CD4-positive, alpha-beta memory T cell (primary cell): ENCODE data around the gene KRT15. TPM values are rescaled to one million over a fixed set of nuclear protein-coding genes. Genes with fewer than 3 reads are reported as not detected.

Source experiments
- CTCF ChIA-PET: fragments of 350-600 bp; sonication (Branson Sonifier 250); formaldehyde crosslinking; loops from one replicate; lab custom pipeline; 2021; ENCODE audit warnings: inconsistent platforms; ENCODE audit not compliant: partially characterized antibody; lab: Charles Lee
- POLR2A ChIA-PET: fragments of 350-600 bp; sonication (Branson Sonifier 250); formaldehyde crosslinking; loops from one replicate; lab custom pipeline; 2021; ENCODE audit not compliant: partially characterized antibody; lab: Charles Lee
- DNase-seq, 5 donors: peaks; one replicate each; pipeline versions ENCODE4 v3.0.0 to v3.0.0-alpha.2; 2020 to 2022; ENCODE audit warnings: mixed read lengths in 1 of 5
- H3K27ac ChIP-seq: one replicate; pipeline ENCODE4 v1.7.0; 2013; ENCODE audit warnings: low read depth, low read length
- H3K27me3 ChIP-seq: 2 replicates; pipeline ENCODE4 v1.7.0; 2013; ENCODE audit warnings: mild to moderate bottlenecking, low read length, moderate library complexity; ENCODE audit not compliant: insufficient read depth
- H3K36me3 ChIP-seq: 2 replicates; pipeline ENCODE4 v1.7.0; 2013; ENCODE audit warnings: mild to moderate bottlenecking, low read length, moderate library complexity; ENCODE audit not compliant: insufficient read depth
- H3K4me1 ChIP-seq: 2 replicates; pipeline ENCODE4 v1.7.0; 2013; ENCODE audit warnings: mild to moderate bottlenecking, low read length, moderate library complexity; ENCODE audit not compliant: insufficient read depth
- H3K4me3 ChIP-seq, 2 donors: one replicate each; pipeline ENCODE4 v1.7.0; 2013; ENCODE audit warnings: low read length in 2 of 2, mild to moderate bottlenecking in 1 of 2
- H3K9me3 ChIP-seq, 2 donors: one replicate each; pipeline ENCODE4 v1.7.0; 2013; ENCODE audit warnings: low read length in 2 of 2, control low read depth in 1 of 2; ENCODE audit not compliant: control insufficient read depth in 1 of 2
- H3K27ac Mint-ChIP-seq, 7 donors: one replicate each; pipeline ENCODE4 v1.8.0; 2020 to 2021; ENCODE audit warnings: mixed read lengths in 7 of 7, mild to moderate bottlenecking in 6 of 7, inconsistent platforms in 3 of 7, moderate library complexity in 3 of 7
- H3K27me3 Mint-ChIP-seq, 2 donors: one replicate each; pipeline ENCODE4 v1.8.0; 2020 to 2021; ENCODE audit warnings: mixed read lengths in 2 of 2
- H3K36me3 Mint-ChIP-seq, 2 donors: one replicate each; pipeline ENCODE4 v1.8.0; 2020 to 2021; ENCODE audit warnings: mixed read lengths in 2 of 2, inconsistent platforms in 1 of 2, mild to moderate bottlenecking in 1 of 2
- H3K4me1 Mint-ChIP-seq, 4 donors: one replicate each; pipeline ENCODE4 v1.8.0; 2020 to 2021; ENCODE audit warnings: mixed read lengths in 4 of 4, mild to moderate bottlenecking in 1 of 4
- H3K4me3 Mint-ChIP-seq, 8 donors: one replicate each; pipeline ENCODE4 v1.8.0; 2020 to 2021; ENCODE audit warnings: mixed read lengths in 8 of 8, mild to moderate bottlenecking in 7 of 8, moderate library complexity in 6 of 8, inconsistent platforms in 3 of 8
- H3K9me3 Mint-ChIP-seq, 8 donors: one replicate each; pipeline ENCODE4 v1.8.0; 2020 to 2021; ENCODE audit warnings: mixed read lengths in 8 of 8, mild to moderate bottlenecking in 5 of 8, inconsistent platforms in 3 of 8, moderate library complexity in 1 of 8
- intact Hi-C: fragments of 100-400 bp; cut with micrococcal nuclease; formaldehyde crosslinking; loops from one replicate; pipeline ENCODE4 v1.15.1; 2023
- polyA plus RNA-seq, 2 donors: library from polyadenylated mRNA; unstranded; fragments of 300-500 nt; fragmentation: Illumina TruSeq; gene quantifications; one replicate each; pipeline ENCODE4 v1.2.3, GENCODE V29; 2021
- total RNA-seq, 2 experiments: library from RNA; stranded (reverse); gene quantifications; one replicate each; pipeline ENCODE4 v1.2.3, GENCODE V29; 2021

Gene KRT15
- total and polyA plus RNA-seq, 4 experiments from 2014 or later: not detected

DNA sequence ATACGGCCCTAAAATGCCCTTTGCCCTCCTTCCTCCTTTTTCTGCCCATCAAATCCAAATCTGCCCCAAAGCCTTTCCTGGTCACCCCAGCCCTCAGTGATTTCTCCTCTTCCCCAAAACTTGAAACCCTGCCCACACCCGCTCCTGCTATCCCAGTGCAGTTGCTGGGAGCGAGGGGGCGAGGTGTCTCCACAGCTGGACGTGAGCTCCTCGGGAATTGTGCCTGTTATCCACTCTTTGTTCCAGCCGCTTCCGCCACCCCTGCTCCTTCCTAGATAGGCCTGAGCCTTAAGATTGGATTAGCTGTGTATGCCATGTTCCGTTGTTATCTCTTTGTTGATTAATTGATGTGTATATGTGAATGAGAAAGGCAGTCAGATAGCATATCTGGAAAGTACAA lies 35.2 kb downstream of the KRT15 start:
- no peak overlapping the region for H3K27ac ChIP-seq
- Mint-ChIP-seq H3K4me1 (no peaks in the 10 kb centered on the region), H3K27ac (peak overlapping the region in 2 of 7 donors; percentile 13 to 81), H3K27me3 (no peaks in the 10 kb centered on the region), H3K36me3 (no peaks in the 10 kb centered on the region), H3K4me3 (no peak overlapping the region), H3K9me3 (no peaks in the 10 kb centered on the region)
- DNase-seq: no peak
- ChIA-PET CTCF (interaction anchor here (0.8 to 1.3 kb wide), 2 partner anchors 65 to 93 kb away, joined by 3 read pairs; no protein-coding TSS in a partner anchor), POLR2A (no interaction called here)
- intact Hi-C loops: no loop called here
- H3K4me3 ChIP-seq: no peak overlapping the region
- no peaks in the 10 kb centered on the region for H3K27me3 ChIP-seq
- no peaks in the 10 kb centered on the region for H3K4me1 ChIP-seq
- no peaks in the 10 kb centered on the region for H3K36me3 ChIP-seq
- H3K9me3 ChIP-seq: no peaks in the 10 kb centered on the region

DNA sequence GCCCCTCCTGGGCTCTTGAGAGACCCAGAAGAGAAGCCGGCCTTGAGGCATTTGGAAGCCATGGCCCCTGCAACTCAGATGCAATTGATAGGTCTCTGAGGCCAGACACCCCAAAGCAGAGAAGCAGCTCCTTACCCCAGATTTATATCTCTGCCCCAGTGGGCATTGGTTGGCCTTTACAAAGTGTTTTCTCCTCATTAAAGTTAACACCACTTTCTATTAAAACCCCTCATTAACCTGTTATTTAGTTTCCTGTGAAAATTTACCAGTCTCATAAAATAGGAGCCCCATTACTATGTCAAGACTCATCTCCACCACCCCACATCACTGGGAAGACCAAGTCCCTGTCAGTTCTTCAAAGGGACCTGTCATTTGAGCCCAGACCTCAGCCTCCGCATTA lies 37.7 kb downstream of the KRT15 start, which contains the start of gene KRT35:
Gene KRT35, minus strand, starts transcription at position 116 of the 400 bp plus-strand sequence. Its CDS starts 54 bp downstream, at position 62.
- no peaks in the 10 kb centered on the region for H3K9me3 ChIP-seq
- POLR2A ChIA-PET: no interaction called here
- H3K36me3 ChIP-seq: no peaks in the 10 kb centered on the region
- no peaks in the 10 kb centered on the region for H3K4me1 ChIP-seq
- Mint-ChIP-seq H3K4me1 (no peaks in the 10 kb centered on the region), H3K9me3 (no peaks in the 10 kb centered on the region), H3K27me3 (no peaks in the 10 kb centered on the region), H3K36me3 (no peaks in the 10 kb centered on the region), H3K4me3 (no peak within 1 kb of the TSS), H3K27ac (peak within 1 kb of the TSS in 1 of 7 donors; percentile 21)
- no peak within 1 kb of the TSS for H3K4me3 ChIP-seq
- H3K27me3 ChIP-seq: no peaks in the 10 kb centered on the region
- no peak for DNase-seq
- no peak within 1 kb of the TSS for H3K27ac ChIP-seq
- CTCF ChIA-PET: interaction anchor here (1.2 kb wide), 1 partner anchor 9 kb away, joined by 3 read pairs; the partner anchor contains the start of gene KRT36
- intact Hi-C loops: no loop called here

- Histone ChIP-seq H3K4me1 (no peaks in the 10 kb centered on the region), H3K4me3 (no peak overlapping the region), H3K9me3 (no peaks in the 10 kb centered on the region), H3K36me3 (no peaks in the 10 kb centered on the region), H3K27ac (no peak overlapping the region), H3K27me3 (no peaks in the 10 kb centered on the region)
- H3K4me3 Mint-ChIP-seq: no peak overlapping the region
- intact Hi-C loops: no loop called here
- no peak for DNase-seq
- H3K4me1 Mint-ChIP-seq: no peaks in the 10 kb centered on the region
- no peaks in the 10 kb centered on the region for H3K27me3 Mint-ChIP-seq
- no peak overlapping the region for H3K27ac Mint-ChIP-seq
- ChIA-PET POLR2A (no interaction called here), CTCF (interaction anchor here (1.2 kb wide), 1 partner anchor 9 kb away, joined by 3 read pairs; the partner anchor contains the start of gene KRT36)
- no peaks in the 10 kb centered on the region for H3K36me3 Mint-ChIP-seq
- no peaks in the 10 kb centered on the region for H3K9me3 Mint-ChIP-seq
Observed at GRCh38 chr17:41480581-41480980, 38.1 kb downstream of the KRT15 start.

GRCh38 chr17:41480136-41480535 lies 38.6 kb downstream of the KRT15 start:
- H3K4me3 ChIP-seq: no peak overlapping the region
- H3K27ac ChIP-seq: no peak overlapping the region
- Mint-ChIP-seq H3K27me3 (no peaks in the 10 kb centered on the region), H3K9me3 (no peaks in the 10 kb centered on the region), H3K36me3 (no peaks in the 10 kb centered on the region), H3K4me3 (no peak overlapping the region), H3K27ac (no peak overlapping the region), H3K4me1 (no peaks in the 10 kb centered on the region)
- no peak for DNase-seq
- H3K36me3 ChIP-seq: no peaks in the 10 kb centered on the region
- POLR2A ChIA-PET: no interaction called here
- no peaks in the 10 kb centered on the region for H3K4me1 ChIP-seq
- CTCF ChIA-PET: interaction anchor here (1.2 kb wide), 1 partner anchor 10 kb away, joined by 3 read pairs; the partner anchor contains the start of gene KRT36
- intact Hi-C loops: no loop called here
- H3K9me3 ChIP-seq: no peaks in the 10 kb centered on the region
- H3K27me3 ChIP-seq: no peaks in the 10 kb centered on the region

GRCh38 chr17:41478237-41478636 lies 40.5 kb downstream of the KRT15 start:
- H3K9me3 Mint-ChIP-seq: no peaks in the 10 kb centered on the region
- intact Hi-C loops: no loop called here
- H3K4me1 Mint-ChIP-seq: no peaks in the 10 kb centered on the region
- no peaks in the 10 kb centered on the region for H3K36me3 ChIP-seq
- H3K4me1 ChIP-seq: no peaks in the 10 kb centered on the region
- no peaks in the 10 kb centered on the region for H3K27me3 ChIP-seq
- no peaks in the 10 kb centered on the region for H3K36me3 Mint-ChIP-seq
- H3K4me3 Mint-ChIP-seq: no peak overlapping the region
- DNase-seq: no peak
- ChIA-PET POLR2A (no interaction called here), CTCF (interaction anchor here (1.7 kb wide), 1 partner anchor 11 kb away, joined by 4 read pairs; the partner anchor contains the start of gene KRT32)
- no peak overlapping the region for H3K4me3 ChIP-seq
- H3K9me3 ChIP-seq: no peaks in the 10 kb centered on the region
- H3K27me3 Mint-ChIP-seq: no peaks in the 10 kb centered on the region
- no peak overlapping the region for H3K27ac Mint-ChIP-seq
- H3K27ac ChIP-seq: no peak overlapping the region

DNA sequence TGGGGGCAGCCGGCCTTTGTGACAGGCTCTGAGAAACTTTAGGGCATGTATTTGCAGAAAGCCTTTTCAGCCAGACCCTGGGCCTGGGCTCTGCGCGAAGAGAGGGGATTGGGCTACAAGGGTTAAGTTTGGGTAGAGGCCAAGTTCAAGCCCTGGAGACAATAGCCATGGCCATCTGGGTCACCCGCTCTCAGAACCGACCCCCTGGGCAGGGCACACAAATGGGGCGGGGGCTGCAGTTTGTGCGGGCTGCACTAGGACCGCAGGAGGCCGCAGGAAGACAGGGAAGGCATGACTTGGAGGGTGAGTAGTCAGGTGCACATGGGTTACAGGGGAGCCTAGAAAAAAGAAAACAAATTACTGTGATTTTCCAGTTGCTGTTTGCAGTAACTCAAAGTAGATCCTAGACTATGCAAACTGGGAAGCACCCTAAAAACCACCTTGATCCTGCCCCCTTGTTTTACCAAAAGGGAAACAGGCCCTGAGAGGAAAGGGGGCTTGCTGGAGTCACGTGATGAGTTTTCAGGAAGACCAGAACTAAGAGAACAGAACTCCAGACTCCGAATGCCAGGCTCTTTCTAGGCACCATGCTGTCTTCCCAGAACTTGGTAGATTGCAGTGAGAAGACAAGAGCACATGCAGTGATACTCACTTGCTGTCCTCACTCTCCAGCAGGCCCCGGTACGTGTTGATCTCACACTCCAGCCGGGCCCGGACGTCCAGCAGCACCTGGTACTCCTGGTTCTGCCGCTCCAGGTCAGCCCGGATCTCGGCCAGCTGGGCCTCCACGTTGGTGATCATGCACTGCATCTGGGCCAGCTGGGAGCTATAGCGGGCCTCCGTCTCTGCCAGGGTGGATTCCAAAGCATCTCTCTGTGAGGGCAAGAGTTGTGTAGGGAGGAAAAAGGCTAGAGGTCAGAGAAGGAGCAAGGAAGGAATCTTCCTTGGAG lies 41.5 kb downstream of the KRT15 start:
- no peaks in the 10 kb centered on the region for H3K27me3 Mint-ChIP-seq
- no peaks in the 10 kb centered on the region for H3K4me1 ChIP-seq
- no peak overlapping the region for H3K4me3 Mint-ChIP-seq
- intact Hi-C loops: no loop called here
- DNase-seq: no peak
- peak overlapping the region in 1 of 7 donors; percentile 18 for H3K27ac Mint-ChIP-seq
- H3K4me3 ChIP-seq: no peak overlapping the region
- no peaks in the 10 kb centered on the region for H3K27me3 ChIP-seq
- H3K27ac ChIP-seq: no peak overlapping the region
- CTCF ChIA-PET: interaction anchor here (1.7 kb wide), 1 partner anchor 10 kb away, joined by 4 read pairs; the partner anchor contains the start of gene KRT32
- no peaks in the 10 kb centered on the region for H3K36me3 ChIP-seq
- no peaks in the 10 kb centered on the region for H3K4me1 Mint-ChIP-seq
- POLR2A ChIA-PET: no interaction called here
- no peaks in the 10 kb centered on the region for H3K36me3 Mint-ChIP-seq
- no peaks in the 10 kb centered on the region for H3K9me3 ChIP-seq
- H3K9me3 Mint-ChIP-seq: peaks cover 0 to 2% (median 0%) of the 10 kb centered on the region in 8 donors

DNA sequence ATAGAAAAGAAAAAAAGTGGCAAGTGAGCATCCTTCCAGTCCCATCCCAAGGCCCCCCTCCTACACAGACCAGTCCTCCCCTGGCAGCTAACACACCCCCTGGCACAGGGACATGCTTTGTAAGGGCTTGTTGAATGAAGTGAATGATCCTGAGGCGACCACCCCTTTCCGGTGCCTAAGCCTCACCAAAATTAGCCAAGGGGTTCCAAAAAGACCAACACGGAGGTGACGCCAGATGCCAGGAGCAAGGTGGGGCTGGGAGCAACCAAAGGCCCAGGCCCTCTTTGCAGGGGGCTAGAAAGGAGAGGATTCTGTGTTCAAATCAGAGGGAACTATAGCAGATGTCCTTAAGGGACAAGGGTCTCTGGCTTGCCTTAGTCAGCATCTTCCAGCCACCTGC lies 43.3 kb downstream of the KRT15 start:
- Histone ChIP-seq H3K27ac (no peak overlapping the region), H3K4me3 (no peak overlapping the region), H3K36me3 (no peaks in the 10 kb centered on the region), H3K9me3 (no peaks in the 10 kb centered on the region), H3K4me1 (no peaks in the 10 kb centered on the region), H3K27me3 (no peaks in the 10 kb centered on the region)
- intact Hi-C loops: no loop called here
- H3K36me3 Mint-ChIP-seq: no peaks in the 10 kb centered on the region
- H3K4me3 Mint-ChIP-seq: no peak overlapping the region
- H3K27me3 Mint-ChIP-seq: no peaks in the 10 kb centered on the region
- H3K4me1 Mint-ChIP-seq: no peaks in the 10 kb centered on the region
- POLR2A ChIA-PET: no interaction called here
- CTCF ChIA-PET: no interaction called here
- no peak for DNase-seq
- no peak overlapping the region for H3K27ac Mint-ChIP-seq
- peaks cover 0 to 4% (median 0%) of the 10 kb centered on the region in 8 donors for H3K9me3 Mint-ChIP-seq
